Measurements from ENCODE around the gene ZBED5.
"Not testable (repeated sequence)": the region's sequence is repeated elsewhere in the genome, so short reads cannot be mapped to it uniquely, and the experiment has no call there.

ZBED5 gene

DNA sequence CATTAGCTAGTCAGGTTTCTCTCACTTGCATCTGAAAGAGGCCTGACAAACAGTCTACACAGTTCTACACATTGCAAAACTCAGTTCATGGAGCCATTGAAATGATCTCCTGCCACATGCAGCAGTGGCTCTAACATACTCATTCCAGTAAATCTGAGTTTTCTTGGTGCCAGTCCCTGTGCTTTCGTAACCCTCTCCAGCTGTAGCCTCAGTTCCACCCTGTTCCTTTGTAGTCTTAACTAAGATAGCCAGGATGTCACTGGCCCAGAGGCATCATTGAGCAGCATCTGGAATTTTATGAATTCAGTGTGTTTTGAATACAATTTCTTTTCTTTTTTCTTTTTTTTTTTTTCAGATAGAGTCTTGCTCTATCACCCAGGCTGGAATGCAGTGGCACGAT, 37.4 kb upstream of the ZBED5 start:
- H3K27me3 ChIP-seq (ENCODE audit: control insufficient read depth in 2 of 2, insufficient read depth in 2 of 2, low read length in 2 of 2) = no peaks in the 10 kb centered on the region
- no peak overlapping the region for H3K27ac ChIP-seq (ENCODE audit: low read depth in 2 of 2, low read length in 2 of 2)
- H3K9me3 ChIP-seq (ENCODE audit: control insufficient read depth in 2 of 2, low read length in 2 of 2) = no peaks in the 10 kb centered on the region
- H3K4me1 ChIP-seq (ENCODE audit: control insufficient read depth in 2 of 2, insufficient read depth in 2 of 2, low read length in 2 of 2) = peaks cover 28 to 36% of the 10 kb centered on the region in 2 donors
- no peak overlapping the region for H3K4me3 ChIP-seq (ENCODE audit: low read length in 2 of 2)
- H3K9ac ChIP-seq (ENCODE audit: low read depth in 1 of 2, low read length in 2 of 2) = no peak overlapping the region
- no peaks in the 10 kb centered on the region for H3K36me3 ChIP-seq (ENCODE audit: control insufficient read depth in 2 of 2, insufficient read depth in 2 of 2, low read length in 2 of 2)

DNA sequence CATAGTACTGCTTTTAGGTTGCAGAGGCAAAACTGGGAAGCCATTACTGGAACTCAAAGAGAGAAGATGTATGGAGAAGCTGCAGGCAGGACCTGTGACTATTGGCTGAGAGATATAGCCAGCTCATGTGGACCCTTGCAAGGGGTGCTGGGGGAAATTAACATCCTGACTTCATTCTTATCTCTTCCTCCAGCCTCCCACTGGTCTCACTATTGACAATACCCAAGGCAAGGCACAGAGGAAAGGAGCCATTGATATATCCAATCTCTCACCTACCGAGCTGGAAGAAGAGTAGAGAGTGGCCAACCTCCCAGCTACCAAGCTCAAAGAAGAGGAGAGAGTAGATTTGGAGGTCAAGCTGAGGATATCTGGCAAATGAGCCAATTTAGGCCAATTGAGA, 36.8 kb upstream of the ZBED5 start:
- Histone ChIP-seq H3K4me1 (ENCODE audit: control insufficient read depth in 2 of 2, insufficient read depth in 2 of 2, low read length in 2 of 2) (peaks cover 22 to 29% of the 10 kb centered on the region in 2 donors), H3K4me3 (ENCODE audit: low read length in 2 of 2) (no peak overlapping the region), H3K9ac (ENCODE audit: low read depth in 1 of 2, low read length in 2 of 2) (no peak overlapping the region), H3K27me3 (ENCODE audit: control insufficient read depth in 2 of 2, insufficient read depth in 2 of 2, low read length in 2 of 2) (no peaks in the 10 kb centered on the region), H3K36me3 (ENCODE audit: control insufficient read depth in 2 of 2, insufficient read depth in 2 of 2, low read length in 2 of 2) (no peaks in the 10 kb centered on the region), H3K9me3 (ENCODE audit: control insufficient read depth in 2 of 2, low read length in 2 of 2) (no peaks in the 10 kb centered on the region), H3K27ac (ENCODE audit: low read depth in 2 of 2, low read length in 2 of 2) (no peak overlapping the region)

DNA sequence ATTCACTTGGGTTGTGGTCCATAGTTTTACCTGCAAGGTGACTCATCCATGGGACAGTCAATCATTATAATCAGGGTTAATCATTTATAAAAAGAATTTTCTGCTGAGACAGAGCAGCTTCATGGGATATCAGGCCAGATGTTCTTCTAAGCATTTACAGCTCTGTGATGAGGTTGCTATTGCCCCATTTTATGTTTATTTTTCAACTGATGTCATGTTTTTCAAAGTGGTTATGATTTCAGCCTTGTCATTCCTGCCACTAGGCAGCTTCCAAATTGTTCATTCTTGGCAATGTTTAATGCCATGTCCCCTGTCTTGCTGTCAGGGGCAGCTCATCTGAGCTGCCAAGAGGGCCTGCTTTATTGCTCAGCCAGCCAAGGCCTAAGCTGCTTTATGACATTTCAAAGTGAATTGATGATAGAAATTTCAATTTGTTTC, 35.9 kb upstream of the ZBED5 start:
- H3K4me1 ChIP-seq (ENCODE audit: control insufficient read depth in 2 of 2, insufficient read depth in 2 of 2, low read length in 2 of 2) = peaks cover 13 to 20% of the 10 kb centered on the region in 2 donors
- no peak overlapping the region for H3K4me3 ChIP-seq (ENCODE audit: low read length in 2 of 2)
- no peaks in the 10 kb centered on the region for H3K9me3 ChIP-seq (ENCODE audit: control insufficient read depth in 2 of 2, low read length in 2 of 2)
- H3K27ac ChIP-seq (ENCODE audit: low read depth in 2 of 2, low read length in 2 of 2) = peak overlapping the region; percentile 41 to 63
- H3K9ac ChIP-seq (ENCODE audit: low read depth in 1 of 2, low read length in 2 of 2) = peak overlapping the region in 1 of 2 donors; percentile 9
- H3K36me3 ChIP-seq (ENCODE audit: control insufficient read depth in 2 of 2, insufficient read depth in 2 of 2, low read length in 2 of 2) = no peaks in the 10 kb centered on the region
- H3K27me3 ChIP-seq (ENCODE audit: control insufficient read depth in 2 of 2, insufficient read depth in 2 of 2, low read length in 2 of 2) = no peaks in the 10 kb centered on the region

DNA sequence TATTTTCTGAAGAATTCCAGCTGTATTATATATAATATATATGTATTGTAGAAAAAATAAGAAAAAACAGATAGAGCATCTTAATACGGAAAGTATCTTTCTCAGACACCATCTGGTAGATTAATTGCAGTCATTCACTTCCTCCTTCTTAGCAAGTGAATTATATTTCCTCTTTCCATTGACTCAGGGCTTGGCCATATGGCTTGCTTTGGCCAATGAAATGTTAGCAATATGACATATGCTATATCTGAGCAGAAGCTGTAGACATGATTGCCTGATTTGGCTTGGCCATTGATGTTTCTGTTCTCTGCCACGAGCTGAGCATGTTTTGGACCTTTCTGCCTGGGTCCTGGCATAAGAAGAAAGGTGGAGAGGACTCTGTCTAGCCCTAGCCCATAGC, 34.4 kb upstream of the ZBED5 start:
- Histone ChIP-seq H3K9ac (ENCODE audit: low read depth in 1 of 2, low read length in 2 of 2) (no peak overlapping the region), H3K9me3 (ENCODE audit: control insufficient read depth in 2 of 2, low read length in 2 of 2) (no peaks in the 10 kb centered on the region), H3K36me3 (ENCODE audit: control insufficient read depth in 2 of 2, insufficient read depth in 2 of 2, low read length in 2 of 2) (no peaks in the 10 kb centered on the region), H3K4me3 (ENCODE audit: low read length in 2 of 2) (no peak overlapping the region), H3K4me1 (ENCODE audit: control insufficient read depth in 2 of 2, insufficient read depth in 2 of 2, low read length in 2 of 2) (peaks cover 4 to 11% of the 10 kb centered on the region in 2 donors), H3K27ac (ENCODE audit: low read depth in 2 of 2, low read length in 2 of 2) (peak overlapping the region in 1 of 2 donors; percentile 13), H3K27me3 (ENCODE audit: control insufficient read depth in 2 of 2, insufficient read depth in 2 of 2, low read length in 2 of 2) (no peaks in the 10 kb centered on the region)

DNA sequence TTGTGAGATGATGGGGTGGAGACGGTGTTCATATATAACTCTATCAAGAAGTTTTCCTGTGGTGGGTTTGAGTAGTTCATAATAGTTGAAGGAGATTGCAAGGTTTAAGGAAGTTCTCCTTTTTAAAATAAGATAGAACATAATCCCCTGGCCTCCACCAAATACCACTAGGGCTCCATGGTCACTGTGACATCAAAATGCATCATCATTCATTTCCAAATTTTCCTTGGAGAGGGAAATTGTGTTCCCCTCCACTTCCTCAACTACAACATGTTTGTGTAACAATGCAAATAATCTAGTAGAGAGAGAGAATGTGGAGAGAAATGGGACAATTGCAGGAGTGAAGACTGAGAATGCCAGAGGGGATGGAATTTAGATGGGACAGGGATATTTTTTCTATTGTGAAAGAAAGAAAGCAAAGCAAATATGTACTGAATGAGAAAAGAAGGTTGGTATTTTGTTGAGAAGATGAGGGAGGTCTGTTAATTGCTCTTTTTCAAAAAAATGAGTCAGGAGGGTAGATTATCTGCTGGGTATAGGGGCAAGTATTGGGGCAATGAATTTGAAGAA, 33.4 kb upstream of the ZBED5 start:
- Histone ChIP-seq H3K4me3 (ENCODE audit: low read length in 2 of 2) (no peak overlapping the region), H3K36me3 (ENCODE audit: control insufficient read depth in 2 of 2, insufficient read depth in 2 of 2, low read length in 2 of 2) (no peaks in the 10 kb centered on the region), H3K27ac (ENCODE audit: low read depth in 2 of 2, low read length in 2 of 2) (no peak overlapping the region)

DNA sequence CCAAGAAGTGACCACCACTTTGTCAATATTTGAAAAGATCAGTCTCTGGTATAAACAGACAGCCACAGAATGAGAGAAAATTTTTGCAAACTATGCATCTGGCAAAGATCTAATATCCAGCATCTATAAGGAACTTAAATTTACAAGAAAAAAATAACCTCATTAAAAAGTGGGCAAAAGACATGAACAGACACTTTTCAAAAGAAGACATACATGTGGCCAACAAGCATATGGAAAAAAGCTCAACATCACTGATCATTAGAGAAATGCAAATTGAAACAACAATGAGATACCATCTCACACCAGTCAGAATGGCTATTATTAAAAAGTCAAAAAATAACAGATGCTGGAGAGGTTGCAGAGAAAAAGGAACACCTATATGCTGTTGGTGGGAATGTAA, 32.2 kb upstream of the ZBED5 start:
- H3K4me1 ChIP-seq (ENCODE audit: control insufficient read depth in 2 of 2, insufficient read depth in 2 of 2, low read length in 2 of 2) = peaks cover 4 to 11% of the 10 kb centered on the region in 2 donors
- not testable (repeated sequence) for H3K27me3 ChIP-seq (ENCODE audit: control insufficient read depth in 2 of 2, insufficient read depth in 2 of 2, low read length in 2 of 2); H3K36me3 ChIP-seq (ENCODE audit: control insufficient read depth in 2 of 2, insufficient read depth in 2 of 2, low read length in 2 of 2); H3K4me3 ChIP-seq (ENCODE audit: low read length in 2 of 2); H3K27ac ChIP-seq (ENCODE audit: low read depth in 2 of 2, low read length in 2 of 2); H3K9ac ChIP-seq (ENCODE audit: low read depth in 1 of 2, low read length in 2 of 2); H3K9me3 ChIP-seq (ENCODE audit: control insufficient read depth in 2 of 2, low read length in 2 of 2)

More for the DNA sequence above, 33.4 kb upstream of the ZBED5 start:
- no peak overlapping the region for H3K9ac ChIP-seq (ENCODE audit: low read depth in 1 of 2, low read length in 2 of 2)
- no peaks in the 10 kb centered on the region for H3K9me3 ChIP-seq (ENCODE audit: control insufficient read depth in 2 of 2, low read length in 2 of 2)
- no peaks in the 10 kb centered on the region for H3K27me3 ChIP-seq (ENCODE audit: control insufficient read depth in 2 of 2, insufficient read depth in 2 of 2, low read length in 2 of 2)
- peaks cover 4 to 11% of the 10 kb centered on the region in 2 donors for H3K4me1 ChIP-seq (ENCODE audit: control insufficient read depth in 2 of 2, insufficient read depth in 2 of 2, low read length in 2 of 2)

DNA sequence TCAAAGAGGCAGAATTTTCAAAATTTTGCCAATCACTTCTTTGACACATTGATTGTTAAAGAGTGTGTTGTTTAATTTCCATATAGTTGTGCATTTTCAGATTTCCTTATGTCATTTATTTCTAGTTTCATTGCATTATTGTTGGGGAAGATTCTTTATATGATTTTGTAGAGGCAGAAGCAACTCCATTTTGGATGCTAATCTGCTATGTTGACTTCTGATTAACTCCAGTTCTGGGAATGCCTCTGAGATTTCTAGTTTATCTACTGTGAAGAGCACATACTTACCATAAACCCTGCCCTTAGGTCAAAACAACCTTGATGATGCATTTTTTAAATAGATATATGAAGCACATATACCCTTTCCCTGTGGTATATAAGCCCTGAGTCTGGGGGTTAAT, 29.5 kb upstream of the ZBED5 start:
- Histone ChIP-seq H3K4me1 (ENCODE audit: control insufficient read depth in 2 of 2, insufficient read depth in 2 of 2, low read length in 2 of 2) (peaks cover 0 to 2% of the 10 kb centered on the region in 2 donors), H3K27me3 (ENCODE audit: control insufficient read depth in 2 of 2, insufficient read depth in 2 of 2, low read length in 2 of 2) (no peaks in the 10 kb centered on the region), H3K9ac (ENCODE audit: low read depth in 1 of 2, low read length in 2 of 2) (no peak overlapping the region), H3K4me3 (ENCODE audit: low read length in 2 of 2) (no peak overlapping the region), H3K36me3 (ENCODE audit: control insufficient read depth in 2 of 2, insufficient read depth in 2 of 2, low read length in 2 of 2) (no peaks in the 10 kb centered on the region), H3K9me3 (ENCODE audit: control insufficient read depth in 2 of 2, low read length in 2 of 2) (no peaks in the 10 kb centered on the region), H3K27ac (ENCODE audit: low read depth in 2 of 2, low read length in 2 of 2) (no peak overlapping the region)

DNA sequence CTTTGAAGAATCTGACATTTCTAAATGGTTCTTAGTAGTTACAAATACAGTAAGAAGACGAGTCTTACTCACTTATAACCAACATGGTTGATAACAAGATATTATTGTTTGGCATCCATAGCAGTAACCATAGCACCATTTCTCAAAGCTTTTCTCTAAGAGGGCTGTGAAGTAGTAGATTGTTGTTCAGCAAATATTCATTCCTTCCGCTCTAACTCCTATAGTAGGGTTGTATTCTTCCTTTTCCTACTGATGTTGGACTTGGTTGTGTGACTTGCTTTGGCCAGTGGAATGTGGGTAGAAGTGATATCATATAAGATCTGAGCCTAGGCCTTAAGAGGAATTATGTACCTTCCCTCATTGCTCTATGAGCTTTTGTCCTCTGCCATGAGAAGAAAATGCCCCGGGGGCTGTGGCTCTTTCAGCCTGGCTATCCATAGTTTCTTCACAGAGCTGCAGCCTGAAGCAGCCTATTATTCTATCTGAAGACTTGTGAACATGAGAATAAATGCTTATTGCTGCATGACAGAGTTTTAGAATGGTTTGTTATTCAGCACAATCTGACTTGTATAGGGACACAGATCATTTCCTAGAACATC, 28.9 kb upstream of the ZBED5 start:
- Histone ChIP-seq H3K9me3 (ENCODE audit: control insufficient read depth in 2 of 2, low read length in 2 of 2) (no peaks in the 10 kb centered on the region), H3K27me3 (ENCODE audit: control insufficient read depth in 2 of 2, insufficient read depth in 2 of 2, low read length in 2 of 2) (no peaks in the 10 kb centered on the region), H3K27ac (ENCODE audit: low read depth in 2 of 2, low read length in 2 of 2) (no peak overlapping the region), H3K36me3 (ENCODE audit: control insufficient read depth in 2 of 2, insufficient read depth in 2 of 2, low read length in 2 of 2) (no peaks in the 10 kb centered on the region), H3K9ac (ENCODE audit: low read depth in 1 of 2, low read length in 2 of 2) (no peak overlapping the region), H3K4me1 (ENCODE audit: control insufficient read depth in 2 of 2, insufficient read depth in 2 of 2, low read length in 2 of 2) (no peaks in the 10 kb centered on the region), H3K4me3 (ENCODE audit: low read length in 2 of 2) (no peak overlapping the region)

DNA sequence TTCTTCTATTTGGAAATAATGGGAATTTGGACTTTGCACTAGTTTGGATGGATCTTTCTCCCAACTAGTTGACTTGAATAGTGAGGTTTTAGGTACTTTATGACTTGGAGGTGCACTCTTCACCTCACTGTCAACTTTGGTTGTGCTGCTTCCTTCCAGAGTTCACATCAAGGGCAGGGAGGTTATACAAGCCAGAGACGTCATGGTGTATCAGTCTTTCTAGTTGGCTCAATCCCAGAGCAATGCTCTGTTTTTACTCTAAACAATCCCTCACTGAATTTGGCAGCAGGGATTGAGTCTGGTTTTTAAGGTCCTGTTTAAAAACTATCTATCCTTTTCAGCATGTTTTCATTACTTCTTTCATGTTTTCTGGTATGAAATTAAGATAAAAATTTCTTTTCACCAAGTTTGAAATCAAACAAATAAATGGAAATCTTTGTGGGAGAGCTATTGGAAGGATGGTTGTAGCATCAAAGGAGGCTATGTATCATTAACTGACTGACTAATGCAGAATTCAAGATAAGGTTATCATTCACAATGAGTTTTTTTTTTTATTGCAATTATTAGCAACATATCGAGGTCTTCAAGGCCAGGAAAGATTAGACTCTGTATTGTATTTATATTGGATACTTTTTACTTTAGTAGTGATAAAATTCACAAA, 28.0 kb upstream of the ZBED5 start:
- H3K27me3 ChIP-seq (ENCODE audit: control insufficient read depth in 2 of 2, insufficient read depth in 2 of 2, low read length in 2 of 2) = no peaks in the 10 kb centered on the region
- no peak overlapping the region for H3K27ac ChIP-seq (ENCODE audit: low read depth in 2 of 2, low read length in 2 of 2)
- H3K4me1 ChIP-seq (ENCODE audit: control insufficient read depth in 2 of 2, insufficient read depth in 2 of 2, low read length in 2 of 2) = no peaks in the 10 kb centered on the region
- H3K36me3 ChIP-seq (ENCODE audit: control insufficient read depth in 2 of 2, insufficient read depth in 2 of 2, low read length in 2 of 2) = no peaks in the 10 kb centered on the region
- H3K9me3 ChIP-seq (ENCODE audit: control insufficient read depth in 2 of 2, low read length in 2 of 2) = no peaks in the 10 kb centered on the region
- H3K9ac ChIP-seq (ENCODE audit: low read depth in 1 of 2, low read length in 2 of 2) = no peak overlapping the region
- no peak overlapping the region for H3K4me3 ChIP-seq (ENCODE audit: low read length in 2 of 2)

DNA sequence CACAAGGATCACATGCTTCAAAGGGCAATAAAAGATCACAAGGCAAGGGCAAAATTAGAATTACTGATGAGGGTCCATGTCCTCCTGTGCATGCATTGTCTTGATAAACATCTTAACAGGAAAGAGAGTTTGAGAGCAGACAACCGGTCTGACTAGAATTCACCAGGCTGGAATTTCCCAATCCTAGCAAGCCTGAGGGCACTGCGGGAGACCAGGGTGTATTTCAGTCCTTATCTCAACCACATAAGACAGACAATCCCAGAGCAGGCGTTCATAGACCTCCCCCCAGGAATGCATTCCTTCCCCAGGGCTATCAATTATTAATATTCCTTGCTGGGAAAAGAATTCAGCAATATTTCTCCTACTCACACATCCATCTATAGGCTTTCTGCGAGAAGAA, 26.4 kb upstream of the ZBED5 start:
- not testable (repeated sequence) for H3K9ac ChIP-seq (ENCODE audit: low read depth in 1 of 2, low read length in 2 of 2); H3K4me3 ChIP-seq (ENCODE audit: low read length in 2 of 2); H3K27me3 ChIP-seq (ENCODE audit: control insufficient read depth in 2 of 2, insufficient read depth in 2 of 2, low read length in 2 of 2); H3K36me3 ChIP-seq (ENCODE audit: control insufficient read depth in 2 of 2, insufficient read depth in 2 of 2, low read length in 2 of 2); H3K27ac ChIP-seq (ENCODE audit: low read depth in 2 of 2, low read length in 2 of 2); H3K4me1 ChIP-seq (ENCODE audit: control insufficient read depth in 2 of 2, insufficient read depth in 2 of 2, low read length in 2 of 2); H3K9me3 ChIP-seq (ENCODE audit: control insufficient read depth in 2 of 2, low read length in 2 of 2)
